ENCODE data around the gene ALPP.
"Not testable (repeated sequence)": the region's sequence is repeated elsewhere in the genome, so short reads cannot be mapped to it uniquely, and the experiment has no call there.

Gene ALPP

GRCh38 chr2:232423407-232423806 lies 44.9 kb downstream of the ALPP start:
- not testable (repeated sequence) for DNase-seq

GRCh38 chr2:232431705-232432590 lies 53.4 kb downstream of the ALPP start:
- no peak for DNase-seq

Measured in fibroblast of skin of abdomen (primary cell).